GM18951 (cell line): ENCODE results near the gene GRM4.

Experiments used
- POLR2A ChIP-seq: IDR thresholded peaks from 4 replicates; pipeline ENCODE4 v1.6.1; 2011; ENCODE audit warnings: mild to moderate bottlenecking; ENCODE audit not compliant: insufficient read length, insufficient read depth; ENCODE audit errors: extremely low read depth
- in situ Hi-C: fragments of 300-500 bp; cut with MboI; formaldehyde crosslinking; loops from one replicate; pipeline ENCODE4 v1.12.0; 2022; ENCODE audit warnings: low sequenced_read_pairs, mixed read lengths, inconsistent platforms; ENCODE audit not compliant: unreplicated experiment

The GRM4 gene

GRCh38 chr6:34174846-34175399 lies 29.0 kb upstream of the GRM4 start:
- TF ChIP-seq POLR2A = no peak
- in situ Hi-C loops = no loop called here

DNA sequence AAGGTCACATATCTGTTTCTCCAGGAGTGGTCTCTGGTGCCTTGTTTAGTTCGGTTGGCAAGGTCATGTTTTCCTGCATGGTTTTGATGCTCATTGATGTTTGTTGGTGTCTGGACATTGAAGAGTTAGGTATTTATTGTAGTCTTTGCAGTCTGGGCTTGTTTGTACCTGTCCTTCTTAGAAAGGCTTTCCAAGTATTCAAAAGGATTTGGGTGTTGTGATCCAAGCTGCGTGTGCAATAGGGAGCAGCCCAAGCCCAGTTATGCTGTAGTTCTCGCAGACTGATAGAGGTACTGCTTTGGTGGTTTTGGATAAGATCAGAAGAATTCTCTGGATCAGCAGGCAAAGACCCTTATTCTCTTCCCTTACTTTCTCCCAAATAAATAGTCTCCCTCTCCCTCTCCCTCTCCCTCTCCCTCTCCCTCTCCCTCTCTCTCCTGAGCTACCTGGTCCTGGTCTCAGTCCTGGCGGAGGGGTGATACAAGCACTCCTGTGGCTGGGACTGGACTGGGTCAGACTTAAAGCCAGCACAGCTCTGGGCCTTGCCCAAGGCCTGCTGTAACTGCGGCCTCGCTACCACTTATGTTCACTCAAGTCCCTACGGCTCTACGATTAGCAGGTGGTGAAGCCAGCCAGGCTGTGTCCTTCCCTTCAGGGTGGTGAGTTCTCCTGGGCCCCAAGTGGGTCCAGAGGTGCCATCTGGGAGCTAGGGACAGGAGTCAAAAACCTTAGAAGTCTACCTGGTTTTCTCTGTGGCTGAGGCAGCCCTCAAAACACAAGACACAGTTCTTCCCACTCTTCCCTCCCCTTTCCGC lies 27.3 kb upstream of the GRM4 start:
- TF ChIP-seq POLR2A = no peak
- in situ Hi-C loops = no loop called here

DNA sequence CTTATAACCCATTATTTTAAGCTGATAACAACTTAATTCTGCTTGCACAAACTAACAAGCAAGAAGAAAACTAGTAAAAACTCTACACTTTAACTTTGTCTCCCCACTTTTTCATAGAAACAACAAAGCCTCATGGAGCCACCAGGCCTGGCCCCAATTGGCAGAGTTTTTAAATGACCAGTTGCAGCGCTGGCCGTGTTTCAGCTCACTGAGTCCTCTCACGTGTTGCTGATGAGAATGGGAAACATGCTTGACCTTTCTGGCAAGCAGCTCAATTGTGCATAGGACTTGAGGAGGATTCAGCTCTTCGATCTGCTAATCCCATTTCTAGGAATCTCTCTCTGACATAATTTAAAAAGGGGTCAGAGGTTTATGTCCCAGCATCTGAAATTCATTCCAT lies 24.5 kb upstream of the GRM4 start:
- in situ Hi-C loops = no loop called here
- no peak for TF ChIP-seq POLR2A

DNA sequence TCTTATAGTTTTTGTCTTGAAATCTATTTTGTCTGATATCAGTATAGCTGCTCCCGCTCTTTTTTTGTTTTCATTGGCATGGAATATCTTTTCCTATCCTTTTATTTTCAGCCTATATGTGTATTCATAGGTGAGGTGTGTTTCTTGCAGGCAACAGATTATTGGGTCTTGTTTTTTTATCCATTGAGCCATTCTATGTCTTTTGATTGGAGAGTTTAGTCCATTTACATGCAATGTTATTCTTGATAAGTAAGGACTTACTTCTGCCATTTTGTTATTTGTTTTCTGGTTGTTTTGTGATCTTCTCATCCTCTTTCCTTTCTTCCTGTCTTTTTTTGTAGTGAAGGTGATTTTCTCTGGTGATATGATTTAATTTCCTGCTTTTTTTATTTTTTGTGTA lies 24.0 kb upstream of the GRM4 start:
- no peak for TF ChIP-seq POLR2A
- in situ Hi-C loops = no loop called here

DNA sequence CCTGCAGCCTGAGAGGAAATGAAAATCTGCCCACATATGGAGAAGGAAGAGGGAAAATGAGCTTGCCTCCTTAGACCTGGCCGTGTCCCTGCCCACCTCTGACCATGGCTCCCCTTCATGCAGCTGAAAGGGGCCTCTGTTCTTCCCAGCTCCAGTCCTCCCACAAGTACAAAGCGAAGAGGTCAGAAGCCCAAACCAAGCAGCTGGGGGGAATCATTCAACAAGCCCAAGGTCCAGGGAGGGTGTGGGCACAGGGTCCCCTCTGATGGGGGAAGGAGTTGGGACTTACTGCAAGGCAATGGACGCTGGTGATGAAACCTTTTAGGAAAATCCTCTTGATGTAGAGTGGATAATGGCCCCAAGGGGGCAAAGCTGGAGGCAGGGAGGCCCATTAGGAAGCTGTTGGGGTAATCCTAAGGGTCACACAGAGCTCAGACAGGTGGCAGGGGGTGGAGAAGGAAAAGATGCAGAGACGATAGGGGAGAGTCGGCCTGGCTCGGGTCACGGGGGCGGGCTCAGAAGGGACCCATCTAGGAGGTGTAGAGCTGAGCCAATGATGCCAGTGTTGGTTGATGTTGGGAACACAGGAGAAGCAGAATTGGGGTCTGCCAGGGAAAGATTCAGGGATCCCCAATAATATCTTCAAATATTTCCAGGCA lies 16.1 kb upstream of the GRM4 start:
- no peak for TF ChIP-seq POLR2A
- in situ Hi-C loops = no loop called here

- in situ Hi-C loops = loop anchor here (10.0 kb wide), 2 partner anchors 105 to 395 kb away; no protein-coding TSS in a partner anchor
- no peak for TF ChIP-seq POLR2A
Measured at GRCh38 chr6:34159844-34160243, 14.0 kb upstream of the GRM4 start.

DNA sequence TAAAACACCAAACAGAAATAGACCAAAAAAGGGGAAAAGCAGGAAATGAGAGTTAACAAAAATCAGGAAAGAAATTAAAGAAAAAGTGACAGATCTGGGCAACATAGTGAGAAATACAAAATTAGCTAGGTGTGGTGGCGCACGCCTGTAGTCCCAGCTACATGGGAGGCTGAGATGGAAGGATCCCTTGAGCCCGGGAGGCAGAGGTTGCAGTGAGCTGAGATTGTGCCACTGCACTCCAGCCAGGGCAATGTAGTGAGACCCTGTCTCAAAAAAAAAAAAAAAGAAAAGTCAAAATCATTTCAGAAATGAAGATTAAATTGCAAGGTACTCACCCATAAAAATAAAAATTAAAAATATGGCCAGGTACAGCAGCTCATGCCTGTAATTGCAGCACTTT lies 13.0 kb upstream of the GRM4 start:
- in situ Hi-C loops = loop anchor here (10.0 kb wide), 2 partner anchors 104 to 394 kb away; no protein-coding TSS in a partner anchor
- TF ChIP-seq POLR2A = no peak

DNA sequence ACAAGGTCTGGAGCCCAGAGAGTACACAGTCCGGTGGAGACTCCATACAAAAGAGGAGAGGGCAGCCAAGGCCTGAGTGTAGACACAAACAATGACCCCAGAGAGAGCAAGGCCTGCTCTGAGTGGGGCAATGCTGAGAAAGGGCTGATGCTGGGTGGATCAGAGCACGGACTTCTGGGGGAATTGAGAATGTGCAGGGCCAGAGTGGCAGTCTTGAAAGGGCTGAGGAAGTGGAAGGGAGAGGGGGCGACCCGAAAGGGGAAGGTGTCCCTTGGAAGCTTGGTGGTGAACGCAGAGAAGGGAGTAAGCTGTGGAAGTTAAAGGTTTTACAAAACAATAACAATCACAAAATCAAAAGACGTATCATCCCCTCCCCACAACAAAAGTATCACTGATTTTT lies 12.0 kb upstream of the GRM4 start:
- no peak for TF ChIP-seq POLR2A
- in situ Hi-C loops = loop anchor here (10.0 kb wide), 2 partner anchors 103 to 393 kb away; no protein-coding TSS in a partner anchor

DNA sequence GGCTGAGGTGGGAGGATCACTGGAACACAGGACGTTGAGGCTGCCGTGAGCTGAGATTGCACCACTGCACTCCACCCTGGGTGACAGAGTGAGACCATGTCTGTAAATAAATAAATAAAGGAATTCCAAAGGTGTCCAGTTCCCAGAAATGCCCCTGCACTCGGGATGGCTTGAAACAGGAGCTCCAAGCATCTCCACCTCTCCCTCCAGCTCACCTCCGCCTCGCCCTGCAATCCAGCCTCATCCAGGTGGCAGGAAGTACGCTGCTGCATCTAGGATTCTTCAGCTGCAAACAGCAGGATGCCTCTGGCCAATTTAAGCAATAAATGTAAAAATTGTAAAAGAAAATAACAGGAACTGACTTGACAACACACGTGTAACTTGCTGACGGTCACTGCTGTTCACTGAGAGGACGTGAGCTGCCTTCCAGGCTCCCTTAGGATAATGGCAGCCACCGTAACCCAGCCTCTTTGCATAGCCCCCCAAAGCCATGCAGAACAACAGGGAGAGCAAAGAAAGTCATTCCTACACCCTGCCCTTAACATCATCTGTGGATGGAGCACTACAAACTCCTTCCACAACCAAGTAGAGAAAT lies 11.4 kb upstream of the GRM4 start:
- in situ Hi-C loops = loop anchor here (10.0 kb wide), 2 partner anchors 103 to 393 kb away; no protein-coding TSS in a partner anchor
- no peak for TF ChIP-seq POLR2A

DNA sequence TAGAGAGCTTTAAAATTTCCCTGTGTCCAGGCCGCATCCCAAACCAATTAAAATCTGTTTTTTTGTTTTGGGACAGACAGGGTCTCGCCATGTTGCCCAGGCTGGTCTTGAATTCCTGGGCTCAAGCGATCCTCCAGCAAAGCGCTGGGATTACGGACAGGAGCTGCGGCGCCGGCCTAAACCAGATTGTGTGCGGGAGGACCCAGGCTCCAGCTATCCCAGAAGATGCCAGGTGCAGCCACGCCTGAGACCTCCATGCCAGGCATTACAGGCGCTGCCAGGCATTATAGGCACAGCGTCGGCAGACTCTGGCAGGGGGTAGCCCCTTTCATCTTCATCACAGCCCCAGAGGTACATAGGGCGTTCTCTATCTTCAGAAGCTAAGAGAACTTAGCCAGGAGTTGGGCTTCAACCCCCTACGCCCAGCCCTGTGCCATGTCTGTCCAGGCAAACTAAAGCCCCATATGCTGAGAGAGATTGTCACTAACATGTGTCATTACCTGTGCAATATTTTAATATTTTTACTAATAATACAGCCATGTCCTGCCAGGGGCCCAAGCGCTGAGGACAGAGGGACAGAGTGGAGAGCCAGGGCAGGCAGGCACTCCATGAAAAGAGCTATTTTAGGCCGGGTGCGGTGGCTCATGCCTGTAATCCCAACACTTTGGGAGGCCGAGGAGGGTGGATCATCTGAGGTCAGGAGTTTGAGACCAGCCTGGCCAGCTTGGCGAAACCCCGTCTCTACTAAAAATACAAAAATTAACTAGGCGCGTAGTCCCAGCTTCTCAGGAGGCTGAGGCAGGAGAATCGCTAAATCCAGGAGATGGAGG lies 9.8 kb upstream of the GRM4 start:
- in situ Hi-C loops = loop anchor here (10.0 kb wide), 2 partner anchors 101 to 391 kb away; no protein-coding TSS in a partner anchor
- no peak for TF ChIP-seq POLR2A

- in situ Hi-C loops = loop anchor here (10.0 kb wide), 2 partner anchors 100 to 390 kb away; no protein-coding TSS in a partner anchor
- no peak for TF ChIP-seq POLR2A
Measured at GRCh38 chr6:34154668-34155447, 9.0 kb upstream of the GRM4 start.
